Activated naive CD4-positive, alpha-beta T cell treated with anti-CD3 and anti-CD28 coated beads, Interleukin-2, amount 10 ng/mL, durations not matched to agents 7 days and 5 days (primary cell): ENCODE results near the gene SARM1.

Experiments
- CTCF ChIA-PET: fragments of 350-600 bp; sonication (Branson Sonifier 250); formaldehyde crosslinking; loops from one replicate; lab custom pipeline; 2021; ENCODE audit warnings: antibody characterized with exemption; lab: Charles Lee
- DNase-seq: peaks from one replicate; pipeline ENCODE4 v3.0.0-alpha.2; 2020
- H3K27ac Mint-ChIP-seq: one replicate; pipeline ENCODE4 v1.8.0; 2021; ENCODE audit warnings: mild to moderate bottlenecking, moderate library complexity, mixed read lengths
- H3K27me3 Mint-ChIP-seq: one replicate; pipeline ENCODE4 v1.8.0; 2021; ENCODE audit warnings: mild to moderate bottlenecking, mixed read lengths
- H3K36me3 Mint-ChIP-seq: one replicate; pipeline ENCODE4 v1.8.0; 2021; ENCODE audit warnings: mixed read lengths
- H3K4me1 Mint-ChIP-seq: one replicate; pipeline ENCODE4 v1.8.0; 2021; ENCODE audit warnings: mixed read lengths
- H3K4me3 Mint-ChIP-seq: one replicate; pipeline ENCODE4 v1.8.0; 2021; ENCODE audit warnings: mild to moderate bottlenecking, moderate library complexity, mixed read lengths
- H3K9me3 Mint-ChIP-seq: one replicate; pipeline ENCODE4 v1.8.0; 2021; ENCODE audit warnings: mixed read lengths

SARM1 gene

DNA sequence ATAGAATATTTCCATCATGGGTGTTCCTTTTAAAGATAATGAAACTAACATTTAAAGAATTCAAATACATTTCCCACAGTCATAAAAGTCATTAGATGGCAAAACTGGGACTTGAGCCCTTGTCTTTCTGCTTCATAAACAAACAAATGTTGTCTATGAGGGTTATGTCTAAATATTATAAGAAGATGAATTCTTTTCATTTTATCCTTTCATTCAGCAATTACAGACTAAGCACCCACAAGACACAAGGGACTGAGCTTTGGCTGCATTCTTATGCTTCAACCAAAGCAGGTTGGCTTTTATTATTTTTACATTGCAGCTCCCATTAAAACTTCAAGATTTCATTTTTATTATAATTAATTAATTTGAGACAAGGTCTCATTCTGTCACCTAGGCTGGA, 14.9 kb downstream of the SARM1 start:
- peaks cover 19% of the 10 kb centered on the region for H3K27me3 Mint-ChIP-seq
- H3K9me3 Mint-ChIP-seq, result no peaks in the 10 kb centered on the region
- peaks cover 27% of the 10 kb centered on the region for H3K4me1 Mint-ChIP-seq
- CTCF ChIA-PET, result interaction anchor here (1.9 kb wide), 1 partner anchor 9 kb away, joined by 6 read pairs; no protein-coding TSS in a partner anchor
- peaks cover 25% of the 10 kb centered on the region for H3K36me3 Mint-ChIP-seq
- H3K27ac Mint-ChIP-seq, result no peak overlapping the region
- no peak overlapping the region for H3K4me3 Mint-ChIP-seq
- DNase-seq, result no peak

- Mint-ChIP-seq H3K36me3 (peaks cover 27% of the 10 kb centered on the region), H3K9me3 (no peaks in the 10 kb centered on the region), H3K4me3 (no peak overlapping the region), H3K4me1 (peaks cover 23% of the 10 kb centered on the region), H3K27ac (no peak overlapping the region), H3K27me3 (peaks cover 5% of the 10 kb centered on the region)
- CTCF ChIA-PET, result no interaction called here
- no peak for DNase-seq
Measured at GRCh38 chr17:28388106-28388505, 16.6 kb downstream of the SARM1 start.

DNA sequence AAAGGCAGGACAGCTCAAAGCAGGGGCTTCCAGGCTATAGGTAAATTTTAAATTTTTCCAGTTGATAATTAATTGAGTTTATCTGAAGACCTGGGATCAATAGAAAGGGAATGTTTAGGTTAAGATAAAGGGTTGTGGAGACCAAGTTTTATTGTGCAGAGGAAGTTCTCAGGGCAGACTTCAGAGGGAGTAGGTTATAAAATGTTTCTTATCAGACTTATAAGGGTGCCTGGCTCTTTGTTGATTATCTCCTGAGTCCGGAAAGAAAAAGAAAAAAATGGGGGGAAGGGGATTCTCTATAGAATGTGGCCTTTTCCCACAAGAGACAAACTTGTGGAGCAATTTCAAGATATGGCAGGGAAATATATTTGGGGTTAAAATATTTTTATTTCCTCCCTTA, 18.6 kb downstream of the SARM1 start:
- Mint-ChIP-seq H3K9me3 (no peaks in the 10 kb centered on the region), H3K27me3 (no peaks in the 10 kb centered on the region), H3K36me3 (peaks cover 32% of the 10 kb centered on the region), H3K4me3 (no peak overlapping the region), H3K4me1 (peaks cover 10% of the 10 kb centered on the region), H3K27ac (no peak overlapping the region)
- CTCF ChIA-PET, result no interaction called here
- DNase-seq, result no peak

- H3K9me3 Mint-ChIP-seq, result no peaks in the 10 kb centered on the region
- H3K27ac Mint-ChIP-seq, result no peak overlapping the region
- DNase-seq, result no peak
- H3K4me3 Mint-ChIP-seq, result no peak overlapping the region
- CTCF ChIA-PET, result no interaction called here
- H3K4me1 Mint-ChIP-seq, result peaks cover 6% of the 10 kb centered on the region
- no peaks in the 10 kb centered on the region for H3K27me3 Mint-ChIP-seq
- peaks cover 32% of the 10 kb centered on the region for H3K36me3 Mint-ChIP-seq
Measured at GRCh38 chr17:28390563-28390962, 19.1 kb downstream of the SARM1 start.

DNA sequence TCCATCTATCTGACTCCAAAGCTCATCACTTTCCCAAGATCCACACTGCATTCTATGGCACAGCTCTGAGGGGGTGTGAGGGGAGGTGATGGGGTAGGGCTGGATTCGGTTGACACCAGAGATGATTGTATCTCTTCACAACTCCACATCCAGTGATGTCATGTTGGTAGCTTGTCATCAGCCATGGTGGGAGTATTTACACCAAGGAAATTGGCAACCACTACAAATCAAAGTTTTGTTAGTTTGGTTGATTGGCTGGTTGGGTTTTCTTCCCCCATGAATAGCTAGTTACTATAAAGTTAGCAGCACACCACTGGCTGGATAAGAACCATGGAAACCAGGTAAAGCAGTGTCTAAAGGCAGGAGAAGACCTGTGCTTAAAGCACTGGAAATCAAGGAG, 19.5 kb downstream of the SARM1 start:
- Mint-ChIP-seq H3K27ac (no peak overlapping the region), H3K36me3 (peaks cover 35% of the 10 kb centered on the region), H3K9me3 (no peaks in the 10 kb centered on the region), H3K4me3 (no peak overlapping the region), H3K4me1 (peaks cover 2% of the 10 kb centered on the region), H3K27me3 (no peaks in the 10 kb centered on the region)
- no peak for DNase-seq
- CTCF ChIA-PET, result no interaction called here

DNA sequence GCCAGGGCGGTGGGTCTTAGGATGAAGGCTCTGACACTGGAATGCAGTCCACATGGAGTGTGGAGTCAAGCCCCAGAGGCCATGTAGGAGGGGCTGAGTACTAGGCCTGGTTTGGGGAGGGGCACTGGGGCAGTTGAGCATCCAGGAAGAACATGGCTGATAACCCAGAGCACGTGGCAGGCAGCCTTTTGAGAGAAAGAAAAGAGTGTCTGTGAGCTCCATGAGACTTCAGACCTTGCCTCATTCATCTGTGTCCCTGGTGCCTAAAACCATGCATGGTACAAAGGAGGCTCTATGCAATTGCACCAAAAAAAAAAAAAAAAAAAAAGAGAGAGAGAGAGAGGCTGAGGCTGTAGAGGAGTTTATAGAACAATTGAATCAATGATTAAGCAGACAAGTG, 19.9 kb downstream of the SARM1 start:
- Mint-ChIP-seq H3K27ac (no peak overlapping the region), H3K4me3 (no peak overlapping the region), H3K36me3 (peaks cover 35% of the 10 kb centered on the region), H3K27me3 (no peaks in the 10 kb centered on the region), H3K9me3 (no peaks in the 10 kb centered on the region), H3K4me1 (no peaks in the 10 kb centered on the region)
- no peak for DNase-seq
- CTCF ChIA-PET, result no interaction called here

DNA sequence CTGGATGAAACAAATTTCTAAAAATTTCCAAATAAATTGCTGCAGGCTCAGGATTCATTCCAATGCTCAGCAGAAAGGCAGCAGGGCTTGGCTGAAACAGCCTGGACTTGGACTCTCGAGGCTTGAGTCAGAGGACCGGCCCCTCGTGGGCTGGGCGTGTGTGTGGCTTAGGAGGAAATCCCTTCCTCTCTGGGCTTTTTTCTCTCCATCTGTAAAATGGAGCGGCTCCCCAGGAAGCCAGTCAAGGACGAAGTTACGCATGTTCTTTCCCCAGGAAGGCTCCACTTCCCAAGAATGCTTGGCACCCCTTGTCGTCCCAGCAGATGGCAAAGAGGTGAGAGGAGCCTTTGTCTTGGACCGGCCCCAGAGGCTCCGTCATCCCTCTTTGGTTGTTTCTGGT, 21.0 kb downstream of the SARM1 start:
- no peak for DNase-seq
- CTCF ChIA-PET, result no interaction called here
- no peaks in the 10 kb centered on the region for H3K4me1 Mint-ChIP-seq
- H3K27me3 Mint-ChIP-seq, result no peaks in the 10 kb centered on the region
- H3K4me3 Mint-ChIP-seq, result no peak overlapping the region
- H3K27ac Mint-ChIP-seq, result no peak overlapping the region
- H3K9me3 Mint-ChIP-seq, result no peaks in the 10 kb centered on the region
- peaks cover 34% of the 10 kb centered on the region for H3K36me3 Mint-ChIP-seq

DNA sequence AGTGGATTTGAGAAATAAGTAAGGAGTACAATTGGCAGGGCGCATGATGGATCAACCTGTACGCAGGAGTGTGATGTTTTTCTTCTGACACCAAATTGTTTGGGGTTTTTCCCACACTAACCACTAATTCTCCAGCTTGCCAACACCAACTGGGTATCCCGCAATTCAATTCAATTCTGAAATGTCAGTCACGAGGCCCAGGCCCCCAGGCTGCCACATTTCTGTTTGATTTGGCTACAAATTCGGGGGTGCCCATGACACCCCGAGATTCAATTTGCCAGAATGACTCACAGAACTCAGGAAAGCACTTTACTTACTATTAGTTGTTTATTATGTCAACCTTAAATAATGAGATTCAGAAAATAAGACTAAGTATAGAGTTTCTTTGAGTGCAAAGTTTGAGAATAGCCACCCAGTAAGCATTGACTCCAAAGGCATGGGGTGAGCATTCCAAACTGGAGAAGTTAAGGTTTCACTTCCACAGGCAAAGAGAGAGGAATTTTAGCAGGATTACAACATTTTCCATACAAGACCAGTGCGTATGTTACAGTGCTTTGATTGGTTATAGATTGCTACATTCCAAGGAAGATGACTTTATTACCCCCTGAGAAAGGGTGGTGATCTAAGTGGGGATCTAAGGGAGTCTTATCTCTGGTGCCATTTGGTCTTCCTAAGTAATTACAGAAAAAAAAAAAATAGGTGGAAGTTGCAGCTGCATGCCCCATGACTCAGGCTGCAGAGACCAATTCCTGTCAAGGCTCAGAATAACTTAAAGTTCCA, 23.0 kb downstream of the SARM1 start:
- Mint-ChIP-seq H3K4me1 (no peaks in the 10 kb centered on the region), H3K27me3 (no peaks in the 10 kb centered on the region), H3K27ac (no peak overlapping the region), H3K9me3 (no peaks in the 10 kb centered on the region), H3K36me3 (peaks cover 24% of the 10 kb centered on the region), H3K4me3 (no peak overlapping the region)
- CTCF ChIA-PET, result interaction anchor here (1.1 kb wide), 1 partner anchor 8 kb away, joined by 6 read pairs; no protein-coding TSS in a partner anchor
- DNase-seq, result no peak

DNA sequence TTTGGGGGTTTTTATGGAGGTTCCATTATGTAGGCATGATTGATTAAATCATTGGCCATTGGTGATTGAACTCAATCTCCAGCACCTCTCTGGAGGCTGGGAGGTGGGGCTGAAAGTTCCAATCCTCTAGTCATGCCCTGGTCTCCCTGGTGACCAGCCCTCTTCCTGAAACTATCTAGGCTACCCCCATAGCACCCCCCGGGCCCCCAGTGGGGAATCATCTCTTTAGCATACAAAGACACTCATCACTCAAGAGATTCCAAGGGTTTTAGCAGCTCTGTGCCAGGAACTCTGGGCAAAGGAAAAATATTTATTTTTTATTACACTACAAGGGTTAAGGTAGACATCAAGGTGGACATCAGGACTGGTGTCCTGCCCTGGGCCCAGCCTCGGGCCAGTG, 23.9 kb downstream of the SARM1 start:
- CTCF ChIA-PET, result interaction anchor here (1.1 to 1.2 kb wide), 2 partner anchors 9 to 21 kb away, joined by 3 to 6 read pairs; no protein-coding TSS in a partner anchor
- H3K9me3 Mint-ChIP-seq, result no peaks in the 10 kb centered on the region
- no peaks in the 10 kb centered on the region for H3K27me3 Mint-ChIP-seq
- DNase-seq, result no peak
- H3K4me3 Mint-ChIP-seq, result no peak overlapping the region
- H3K4me1 Mint-ChIP-seq, result no peaks in the 10 kb centered on the region
- peaks cover 17% of the 10 kb centered on the region for H3K36me3 Mint-ChIP-seq
- no peak overlapping the region for H3K27ac Mint-ChIP-seq

GRCh38 chr17:28395968-28396367, 24.5 kb downstream of the SARM1 start:
- Mint-ChIP-seq H3K27me3 (no peaks in the 10 kb centered on the region), H3K4me1 (no peaks in the 10 kb centered on the region), H3K36me3 (peaks cover 13% of the 10 kb centered on the region), H3K9me3 (no peaks in the 10 kb centered on the region), H3K4me3 (no peak overlapping the region), H3K27ac (no peak overlapping the region)
- DNase-seq, result no peak
- CTCF ChIA-PET, result interaction anchor here (1.2 kb wide), 1 partner anchor 21 kb away, joined by 3 read pairs; no protein-coding TSS in a partner anchor

DNA sequence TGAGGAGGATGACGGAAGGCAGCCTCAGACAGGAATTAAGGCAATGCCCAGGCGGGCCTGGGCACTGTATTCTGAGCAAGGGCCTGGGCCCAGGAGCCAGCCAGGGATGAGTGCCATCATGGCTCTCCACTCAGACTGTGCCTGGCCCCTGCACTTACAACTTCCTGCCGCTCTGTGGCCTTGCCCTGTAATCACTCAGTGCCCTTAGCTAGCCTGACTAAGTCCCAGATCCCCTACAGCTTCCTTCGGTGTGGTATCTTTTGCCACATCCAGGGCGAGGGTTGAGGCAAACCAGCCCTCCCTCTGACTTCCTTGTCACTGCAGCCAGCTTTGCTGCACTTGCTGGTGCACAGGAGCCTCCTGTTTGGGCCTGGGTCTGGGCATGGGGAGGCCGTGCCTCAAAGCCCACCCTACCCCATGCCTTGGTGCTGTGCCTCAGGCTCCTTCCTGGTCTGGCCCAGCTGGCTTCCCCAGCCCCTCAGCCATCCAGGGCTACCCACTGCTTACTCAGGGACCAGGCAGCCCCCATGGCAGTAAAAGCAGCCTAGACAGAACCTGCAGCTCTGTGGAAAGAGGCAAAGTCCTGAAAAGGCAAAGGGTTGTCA, 25.2 kb downstream of the SARM1 start:
- H3K36me3 Mint-ChIP-seq, result peaks cover 8% of the 10 kb centered on the region
- no peak for DNase-seq
- CTCF ChIA-PET, result interaction anchor here (1.2 kb wide), 2 partner anchors 11 to 20 kb away, joined by 3 read pairs; no protein-coding TSS in a partner anchor
- H3K9me3 Mint-ChIP-seq, result no peaks in the 10 kb centered on the region
- H3K27ac Mint-ChIP-seq, result no peak overlapping the region
- no peaks in the 10 kb centered on the region for H3K4me1 Mint-ChIP-seq
- H3K4me3 Mint-ChIP-seq, result no peak overlapping the region
- H3K27me3 Mint-ChIP-seq, result no peaks in the 10 kb centered on the region

- no peak overlapping the region for H3K4me3 Mint-ChIP-seq
- H3K27me3 Mint-ChIP-seq, result no peaks in the 10 kb centered on the region
- no peak for DNase-seq
- H3K9me3 Mint-ChIP-seq, result no peaks in the 10 kb centered on the region
- CTCF ChIA-PET, result interaction anchor here (1.2 kb wide), 1 partner anchor 10 kb away, joined by 3 read pairs; no protein-coding TSS in a partner anchor
- H3K27ac Mint-ChIP-seq, result no peak overlapping the region
- H3K36me3 Mint-ChIP-seq, result peaks cover 8% of the 10 kb centered on the region
- peaks cover 4% of the 10 kb centered on the region for H3K4me1 Mint-ChIP-seq
Measured at GRCh38 chr17:28397275-28397674, 25.8 kb downstream of the SARM1 start.

DNA sequence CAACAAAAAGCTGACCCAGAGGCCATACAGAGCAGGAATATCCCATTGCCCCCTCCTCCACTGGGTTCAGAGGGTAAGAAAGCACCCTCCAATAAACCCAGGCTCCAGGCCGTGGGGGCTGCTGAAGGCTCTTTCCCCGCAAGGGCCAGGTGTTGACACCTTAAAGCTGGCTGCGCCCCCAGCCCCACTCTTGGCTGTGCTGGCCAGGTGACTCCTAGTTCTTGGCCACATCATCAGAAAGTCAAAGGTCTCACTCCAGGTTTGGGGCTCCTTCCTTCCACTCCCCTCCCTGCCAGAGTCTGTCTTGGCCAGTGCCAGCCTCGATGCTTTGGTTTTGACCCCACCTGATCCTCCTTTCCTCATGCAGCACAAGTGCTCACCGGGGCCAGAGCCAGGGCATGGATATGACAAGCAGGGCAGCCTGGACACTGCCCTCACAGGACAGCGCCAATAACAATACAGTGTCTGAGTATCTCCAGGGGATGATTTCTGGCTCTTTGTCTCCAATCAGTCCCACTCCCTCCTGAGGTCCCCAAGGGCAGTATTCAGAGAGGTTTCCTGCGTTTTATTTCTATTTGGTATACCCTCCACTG, 26.3 kb downstream of the SARM1 start:
- Mint-ChIP-seq H3K4me1 (peaks cover 4% of the 10 kb centered on the region), H3K27me3 (no peaks in the 10 kb centered on the region), H3K9me3 (no peaks in the 10 kb centered on the region), H3K27ac (peak overlapping the region; percentile 61), H3K4me3 (no peak overlapping the region), H3K36me3 (peaks cover 8% of the 10 kb centered on the region)
- no peak for DNase-seq
- CTCF ChIA-PET, result interaction anchor here (1.2 to 2.0 kb wide), 2 partner anchors 18 to 97 kb away, joined by 3 to 5 read pairs; no protein-coding TSS in a partner anchor

- no peak overlapping the region for H3K27ac Mint-ChIP-seq
- H3K4me1 Mint-ChIP-seq, result peaks cover 4% of the 10 kb centered on the region
- DNase-seq, result no peak
- H3K27me3 Mint-ChIP-seq, result no peaks in the 10 kb centered on the region
- no peaks in the 10 kb centered on the region for H3K9me3 Mint-ChIP-seq
- peaks cover 8% of the 10 kb centered on the region for H3K36me3 Mint-ChIP-seq
- H3K4me3 Mint-ChIP-seq, result no peak overlapping the region
- CTCF ChIA-PET, result interaction anchor here (1.2 to 2.0 kb wide), 2 partner anchors 18 to 96 kb away, joined by 3 to 5 read pairs; no protein-coding TSS in a partner anchor
Measured at GRCh38 chr17:28398280-28398981, 26.9 kb downstream of the SARM1 start.
